H1 (cell line): Measurements from ENCODE around the gene ZNF598. TPM values are rescaled to one million over a fixed set of nuclear protein-coding genes. Genes with fewer than 3 reads are reported as not detected.

Source experiments
- CTCF ChIA-PET: fragments of 300-600 bp; sonication (Branson Sonifier 250); formaldehyde crosslinking; loops from one replicate; lab custom pipeline; 2021; ENCODE audit not compliant: partially characterized antibody; lab: Charles Lee
- POLR2A ChIA-PET: fragments of 300-600 bp; sonication (Branson Sonifier 250); formaldehyde crosslinking; loops from one replicate; lab custom pipeline; 2021; ENCODE audit warnings: inconsistent platforms; ENCODE audit not compliant: partially characterized antibody; lab: Charles Lee
- DNase-seq, 2 experiments: peaks; one replicate each; pipeline versions ENCODE4 v3.0.0 to v3.0.0-alpha.2; 2010 to 2022; ENCODE audit warnings: low spot score in 2 of 2, low read depth in 1 of 2, mixed read lengths in 1 of 2
- FAIRE-seq: peaks from 2 replicates; lab custom pipeline; 2011; peaks lifted over from hg19 to GRCh38; lab: Jason Lieb, UNC
- H2AFZ ChIP-seq: 2 replicates; pipeline ENCODE4 v1.8.1; 2012; ENCODE audit warnings: low read length, inconsistent platforms
- H2AK5ac ChIP-seq: 2 replicates; pipeline ENCODE4 v1.6.1; 2013; ENCODE audit warnings: low read depth, low read length
- H2BK120ac ChIP-seq: replicated peaks from 2 replicates; pipeline ENCODE3; 2013; ENCODE audit warnings: low read depth, low read length, inconsistent platforms
- H2BK12ac ChIP-seq: 2 replicates; pipeline ENCODE4 v1.6.1; 2013; ENCODE audit warnings: low read depth, low read length
- H2BK15ac ChIP-seq: 2 replicates; pipeline ENCODE4 v1.6.1; 2013; ENCODE audit warnings: low read length
- H2BK20ac ChIP-seq: 2 replicates; pipeline ENCODE4 v1.6.1; 2013; ENCODE audit warnings: low read length
- H2BK5ac ChIP-seq: 2 replicates; pipeline ENCODE4 v1.6.1; 2013; ENCODE audit warnings: low read depth, low read length
- H3K14ac ChIP-seq: 2 replicates; pipeline ENCODE4 v1.6.1; 2013; ENCODE audit warnings: inconsistent platforms; ENCODE audit not compliant: insufficient read length
- H3K18ac ChIP-seq: 2 replicates; pipeline ENCODE4 v1.6.1; 2013; ENCODE audit warnings: low read length; ENCODE audit errors: extremely low read depth
- H3K23ac ChIP-seq: 2 replicates; pipeline ENCODE4 v1.6.1; 2013; ENCODE audit warnings: inconsistent platforms; ENCODE audit not compliant: insufficient read length
- H3K23me2 ChIP-seq: 2 replicates; pipeline ENCODE4 v1.6.1; 2013; ENCODE audit warnings: low read depth, low read length
- H3K27ac ChIP-seq: 2 replicates; pipeline ENCODE4 v1.6.1; 2011; ENCODE audit warnings: low read depth, low read length, inconsistent platforms
- H3K27me3 ChIP-seq, 4 experiments: replicated peaks in 1 of 4; 1 replicate in 1 of 4; 2 replicates in 3 of 4; pipeline versions ENCODE4 v1.6.1 to v1.8.1; 2011 to 2013; ENCODE audit warnings: low read length in 3 of 4, mild to moderate bottlenecking in 3 of 4, inconsistent platforms in 2 of 4, mixed read lengths in 2 of 4, moderate library complexity in 1 of 4; ENCODE audit not compliant: control insufficient read depth in 3 of 4, insufficient read depth in 3 of 4; ENCODE audit errors: extremely low read depth in 1 of 4
- H3K36me3 ChIP-seq, 4 experiments: 2 replicates each; pipeline versions ENCODE4 v1.6.1 to v1.8.1; 2011 to 2013; ENCODE audit warnings: mild to moderate bottlenecking in 4 of 4, low read length in 3 of 4, moderate library complexity in 2 of 4, control low read depth in 1 of 4, inconsistent platforms in 1 of 4; ENCODE audit not compliant: insufficient read depth in 4 of 4, control insufficient read depth in 2 of 4
- H3K4ac ChIP-seq: replicated peaks from 2 replicates; pipeline ENCODE3; 2013; ENCODE audit warnings: low read length, low read depth, mixed read lengths, inconsistent platforms; ENCODE audit not compliant: insufficient read length
- H3K4me1 ChIP-seq, 4 experiments: replicated peaks in 1 of 4; 1 replicate in 1 of 4; 2 replicates in 3 of 4; pipeline versions ENCODE4 v1.6.1 to v1.8.1; 2011 to 2013; ENCODE audit warnings: low read length in 3 of 4, inconsistent platforms in 2 of 4, mixed read lengths in 1 of 4; ENCODE audit not compliant: insufficient read depth in 4 of 4, control insufficient read depth in 3 of 4
- H3K4me2 ChIP-seq, 2 experiments: 2 replicates each; pipeline versions ENCODE4 v1.6.1 to v1.8.1; 2011 to 2013; ENCODE audit warnings: low read depth in 2 of 2, low read length in 2 of 2, control low read depth in 1 of 2, inconsistent platforms in 1 of 2, mild to moderate bottlenecking in 1 of 2; ENCODE audit not compliant: insufficient read depth in 1 of 2
- H3K4me3 ChIP-seq, 4 experiments: fragments of 200-600, 300-600 bp in 1 of 4; sonication (generic), shearing (Covaris generic), sonication (Bioruptor Twin) in 1 of 4; 2 replicates each; pipeline versions ENCODE4 v1.5.1 to v1.8.1; 2011 to 2016; ENCODE audit warnings: low read length in 4 of 4, low read depth in 3 of 4, control low read depth in 2 of 4, inconsistent platforms in 2 of 4, mild to moderate bottlenecking in 2 of 4, mixed read lengths in 1 of 4, moderate library complexity in 1 of 4; ENCODE audit not compliant: insufficient read depth in 2 of 4; ENCODE audit errors: extremely low read depth in 1 of 4
- H3K56ac ChIP-seq: replicated peaks from 2 replicates; pipeline ENCODE3; 2013; ENCODE audit warnings: low read depth, mild to moderate bottlenecking, mixed read lengths, low read length, inconsistent platforms; ENCODE audit not compliant: insufficient read length
- H3K79me1 ChIP-seq: 2 replicates; pipeline ENCODE4 v1.6.1; 2013; ENCODE audit warnings: low read depth, low read length, control low read depth
- H3K79me2 ChIP-seq, 2 experiments: 2 replicates each; pipeline versions ENCODE4 v1.6.1 to v1.8.1; 2012 to 2013; ENCODE audit warnings: low read length in 2 of 2, mild to moderate bottlenecking in 2 of 2, inconsistent platforms in 1 of 2; ENCODE audit not compliant: insufficient read depth in 2 of 2, control insufficient read depth in 1 of 2
- H3K9ac ChIP-seq, 4 experiments: replicated peaks in 1 of 4; 1 replicate in 1 of 4; 2 replicates in 3 of 4; pipeline versions ENCODE4 v1.6.1 to v1.8.1; 2011 to 2013; ENCODE audit warnings: low read depth in 3 of 4, low read length in 3 of 4, control low read depth in 2 of 4, mild to moderate bottlenecking in 2 of 4, moderate library complexity in 2 of 4, inconsistent platforms in 1 of 4; ENCODE audit errors: extremely low read depth in 1 of 4
- H3K9me3 ChIP-seq, 2 experiments: 2 replicates each; pipeline versions ENCODE4 v1.6.1 to v1.8.1; 2012 to 2013; ENCODE audit warnings: mild to moderate bottlenecking in 2 of 2, moderate library complexity in 2 of 2, control low read depth in 1 of 2, inconsistent platforms in 1 of 2, low read depth in 1 of 2, low read length in 1 of 2, mixed read lengths in 1 of 2; ENCODE audit not compliant: insufficient read depth in 2 of 2
- H4K20me1 ChIP-seq, 2 experiments: replicated peaks in 1 of 2; 2 replicates each; pipeline versions ENCODE3 to v1.8.1; 2011 to 2013; ENCODE audit warnings: inconsistent platforms in 2 of 2, low read length in 2 of 2, mild to moderate bottlenecking in 1 of 2; ENCODE audit not compliant: insufficient read depth in 2 of 2, control insufficient read depth in 1 of 2
- H4K5ac ChIP-seq: 2 replicates; pipeline ENCODE4 v1.6.1; 2013; ENCODE audit warnings: low read length, low read depth, mixed read lengths, inconsistent platforms; ENCODE audit not compliant: insufficient read length
- H4K8ac ChIP-seq: 2 replicates; pipeline ENCODE4 v1.8.0; 2013; ENCODE audit warnings: mild to moderate bottlenecking, moderate library complexity, low read length, inconsistent platforms; ENCODE audit not compliant: insufficient read depth; ENCODE audit errors: extremely low read depth
- H4K91ac ChIP-seq: replicated peaks from 2 replicates; pipeline ENCODE3; 2013; ENCODE audit warnings: low read length, mixed read lengths, inconsistent platforms; ENCODE audit not compliant: insufficient read length
- ATF2 ChIP-seq: IDR thresholded peaks from 2 replicates; pipeline ENCODE4 v1.6.1; 2012; ENCODE audit warnings: low read length, inconsistent platforms
- BACH1 ChIP-seq: IDR thresholded peaks from 2 replicates; pipeline ENCODE4 v1.6.1; 2012; ENCODE audit warnings: low read length, improper control_type of control experiment
- E2F6 ChIP-seq: IDR thresholded peaks from 2 replicates; pipeline ENCODE4 v1.6.1; 2012; ENCODE audit warnings: inconsistent platforms
- JUND ChIP-seq: IDR thresholded peaks from 2 replicates; pipeline ENCODE4 v1.6.1; 2011; ENCODE audit warnings: mild to moderate bottlenecking, improper control_type of control experiment, low read length
- TEAD4 ChIP-seq: IDR thresholded peaks from 2 replicates; pipeline ENCODE4 v1.6.1; 2012; ENCODE audit warnings: low read depth, low read length, inconsistent platforms, mixed read lengths
- YY1 ChIP-seq: IDR thresholded peaks from 2 replicates; pipeline ENCODE4 v1.6.1; 2011; ENCODE audit warnings: low read depth, mild to moderate bottlenecking, low read length
- WGBS, 2 experiments: shearing (Covaris generic) in 1 of 2; methylation state at CpG; one replicate each; pipeline versions ENCODE4 v1.1.6 to v1.1.7; 2013 to 2015; ENCODE audit warnings: low lambda C conversion rate in 2 of 2, mixed read lengths in 2 of 2, inconsistent platforms in 1 of 2, low coverage in 1 of 2, missing lambda C conversion rate in 1 of 2; ENCODE audit not compliant: insufficient replicate concordance in 2 of 2, insufficient coverage in 1 of 2, insufficient read length in 1 of 2; ENCODE audit errors: extremely low coverage in 1 of 2, missing lambda C conversion rate in 1 of 2; 5-methylcytosine and 5-hydroxymethylcytosine counted together
- polyA plus RNA-seq, 7 experiments: library from polyadenylated mRNA; depleted of rRNA in 3 of 7; stranded (reverse) in 5 of 7; unstranded in 2 of 7; fragments of >200 nt in 5 of 7; fragments of 200-250 nt in 2 of 7; gene quantifications; 1 replicate in 5 of 7; 2 replicates in 1 of 7; 4 replicates in 1 of 7; pipeline versions ENCODE4 v1.2.1 to v1.2.3, GENCODE V29; 2011 to 2013; ENCODE audit warnings: missing spikeins in 2 of 7, mixed read lengths in 2 of 7
- total RNA-seq: library from RNA; stranded (reverse); fragmentation: NEBNext Ultra II Directional; extraction: Animal tissue kit (Norgen Biotek cat#: 25700); gene quantifications from 2 replicates; pipeline ENCODE4 v1.2.1, GENCODE V29; 2021
- TF ChIP-seq, protein P1 (sequence below): IDR thresholded peaks from 2 replicates; pipeline ENCODE4 v1.6.1; 2011; ENCODE audit warnings: low read depth, mild to moderate bottlenecking, low read length; ENCODE audit not compliant: insufficient read depth

ZNF598 gene
- total and polyA plus RNA-seq, 2 of the 8 experiments (the other 6 are each of a cell fraction or from before 2014, with no cell fraction given): 29.3 to 47.6 TPM

GRCh38 chr16:1983544-1984346 is 25.9 kb downstream of the ZNF598 start, which contains the start of gene GFER:
GFER (plus strand) TSS chr16:1984193; CDS start chr16:1984219, 26 bp downstream.
- peaks cover 26% of the 10 kb centered on the region for H3K23me2 ChIP-seq
- H3K9me3 ChIP-seq: no peaks in the 10 kb centered on the region
- peaks cover 3 to 41% (median 26%) of the 10 kb centered on the region in 4 experiments for H3K4me1 ChIP-seq
- H4K5ac ChIP-seq: peak within 1 kb of the TSS; percentile 33
- H3K4ac ChIP-seq: peak within 1 kb of the TSS; percentile 33
- DNase-seq: peak; percentile 81 to 95
- ChIA-PET POLR2A (interaction anchor here (0.9 to 28.2 kb wide), 10 partner anchors 9 to 206 kb away, joined by 3 to 736 read pairs (median 4); partner anchors contain the start of genes NDUFB10, NTHL1, RNF151 and RPS2), CTCF (interaction anchor here (1.5 to 3.1 kb wide), 2 partner anchors 10 to 20 kb away, joined by 4 to 8 read pairs; no protein-coding TSS in a partner anchor)
- peak within 1 kb of the TSS; percentile 43; the same call in 1 of the 2 replicates for H3K27ac ChIP-seq
- H4K8ac ChIP-seq: peak within 1 kb of the TSS; percentile 89
- peak within 1 kb of the TSS; percentile 15; the same call in 1 of the 2 replicates for H2AFZ ChIP-seq
- peak within 1 kb of the TSS; percentile 70 to 91 (median 84) for H3K9ac ChIP-seq
- no peaks in the 10 kb centered on the region for H3K79me1 ChIP-seq
- peak within 1 kb of the TSS; percentile 71 for H3K18ac ChIP-seq
- peaks cover 0 to 9% of the 10 kb centered on the region in 2 experiments; a peak in 1 of 4 replicates for H3K79me2 ChIP-seq
- no peak within 1 kb of the TSS for H4K91ac ChIP-seq
- FAIRE-seq: no peak
- H2BK20ac ChIP-seq: no peak within 1 kb of the TSS
- no peak within 1 kb of the TSS for H3K14ac ChIP-seq
- peaks cover 2 to 5% (median 3%) of the 10 kb centered on the region in 4 experiments; a peak in 3 of 8 replicates for H3K36me3 ChIP-seq
- peaks cover 8 to 45% (median 43%) of the 10 kb centered on the region in 4 experiments; a peak in 6 of 7 replicates for H3K27me3 ChIP-seq
- H2BK120ac ChIP-seq: no peak within 1 kb of the TSS
- H3K56ac ChIP-seq: peak within 1 kb of the TSS; percentile 26
- H3K4me3 ChIP-seq: peak within 1 kb of the TSS; percentile 52 to 96 (median 73)
- peak within 1 kb of the TSS; percentile 61; the same call in 1 of the 2 replicates for H2BK15ac ChIP-seq
- H2AK5ac ChIP-seq: peak within 1 kb of the TSS; percentile 86; the same call in 1 of the 2 replicates
- H4K20me1 ChIP-seq: peaks cover 0 to 14% of the 10 kb centered on the region in 2 experiments
- 0 out of 2 replicates have a peak within 1 kb of the TSS, but pooled peaks have one; percentile 50 for H2BK12ac ChIP-seq
- peak within 1 kb of the TSS; percentile 75; the same call in 1 of the 2 replicates for H2BK5ac ChIP-seq
- peak within 1 kb of the TSS; percentile 58 to 97 for H3K4me2 ChIP-seq
- WGBS, 2 experiments: 2% methylated on average over 75 of the region's 109 CpGs; no CpG with 5 or more reads in 1 of the 2 experiments
- H3K23ac ChIP-seq: no peak within 1 kb of the TSS
- no peak for TF ChIP-seq TEAD4
- TF ChIP-seq E2F6: peak; percentile 44; the same call in 1 of the 2 replicates
- no peak for TF ChIP-seq JUND
- peak; percentile 97 for TF ChIP-seq YY1
- TF ChIP-seq, protein P1, sequence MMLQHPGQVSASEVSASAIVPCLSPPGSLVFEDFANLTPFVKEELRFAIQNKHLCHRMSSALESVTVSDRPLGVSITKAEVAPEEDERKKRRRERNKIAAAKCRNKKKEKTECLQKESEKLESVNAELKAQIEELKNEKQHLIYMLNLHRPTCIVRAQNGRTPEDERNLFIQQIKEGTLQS: no peak
- no peak for TF ChIP-seq ATF2
- TF ChIP-seq BACH1: peak; percentile 38; the same call in 1 of the 2 replicates
